Measurements from ENCODE around the gene CAMTA1. TPM values are rescaled to one million over a fixed set of nuclear protein-coding genes. Genes with fewer than 3 reads are reported as not detected.
"Not testable (repeated sequence)": the region's sequence is repeated elsewhere in the genome, so short reads cannot be mapped to it uniquely, and the experiment has no call there.

CAMTA1 gene
- total RNA-seq, 1 donor from 2014 or later = 160 TPM

GRCh38 chr1:7594714-7595295 lies 809.6 kb downstream of the CAMTA1 start:
- no peak for DNase-seq
- H3K27me3 ChIP-seq (ENCODE audit: low read depth) = no peaks in the 10 kb centered on the region

DNA sequence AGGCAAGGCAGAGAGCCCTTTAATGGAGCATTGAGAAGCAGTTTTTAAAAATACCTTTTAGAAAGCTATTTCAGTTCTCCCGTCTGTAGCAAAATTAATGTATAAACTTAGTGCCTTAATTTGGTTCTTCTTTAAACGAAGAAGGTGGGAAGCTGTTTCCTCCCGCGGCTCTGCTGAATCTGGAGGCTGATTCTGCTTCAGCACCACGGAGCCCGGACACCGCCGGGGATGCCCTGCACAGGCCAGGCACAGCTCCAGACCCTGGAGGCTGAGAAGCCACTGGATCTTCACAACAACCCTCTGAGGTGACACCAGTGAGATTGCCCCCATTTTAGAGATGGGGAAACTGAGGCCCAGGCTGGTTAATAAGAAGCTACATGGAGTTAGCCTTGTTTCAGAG lies 810.1 kb downstream of the CAMTA1 start:
- intact Hi-C loops (cut with micrococcal nuclease) = no loop called here
- Histone ChIP-seq H3K27ac (replicated peaks) (no peak overlapping the region), H3K9me3 (replicated peaks) (peaks cover 6% of the 10 kb centered on the region), H3K4me1 (no peaks in the 10 kb centered on the region), H3K4me3 (no peak overlapping the region), H3K27me3 (ENCODE audit: low read depth) (no peaks in the 10 kb centered on the region), H3K36me3 (no peaks in the 10 kb centered on the region)
- TF ChIP-seq, protein P1, sequence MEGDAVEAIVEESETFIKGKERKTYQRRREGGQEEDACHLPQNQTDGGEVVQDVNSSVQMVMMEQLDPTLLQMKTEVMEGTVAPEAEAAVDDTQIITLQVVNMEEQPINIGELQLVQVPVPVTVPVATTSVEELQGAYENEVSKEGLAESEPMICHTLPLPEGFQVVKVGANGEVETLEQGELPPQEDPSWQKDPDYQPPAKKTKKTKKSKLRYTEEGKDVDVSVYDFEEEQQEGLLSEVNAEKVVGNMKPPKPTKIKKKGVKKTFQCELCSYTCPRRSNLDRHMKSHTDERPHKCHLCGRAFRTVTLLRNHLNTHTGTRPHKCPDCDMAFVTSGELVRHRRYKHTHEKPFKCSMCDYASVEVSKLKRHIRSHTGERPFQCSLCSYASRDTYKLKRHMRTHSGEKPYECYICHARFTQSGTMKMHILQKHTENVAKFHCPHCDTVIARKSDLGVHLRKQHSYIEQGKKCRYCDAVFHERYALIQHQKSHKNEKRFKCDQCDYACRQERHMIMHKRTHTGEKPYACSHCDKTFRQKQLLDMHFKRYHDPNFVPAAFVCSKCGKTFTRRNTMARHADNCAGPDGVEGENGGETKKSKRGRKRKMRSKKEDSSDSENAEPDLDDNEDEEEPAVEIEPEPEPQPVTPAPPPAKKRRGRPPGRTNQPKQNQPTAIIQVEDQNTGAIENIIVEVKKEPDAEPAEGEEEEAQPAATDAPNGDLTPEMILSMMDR (IDR thresholded peaks at IDR 0.05; ENCODE audit: borderline replicate concordance) = no peak
- no peak for DNase-seq

More at GRCh38 chr1:7594714-7595295, 809.6 kb downstream of the CAMTA1 start:
- H3K9me3 ChIP-seq (replicated peaks) = peaks cover 6% of the 10 kb centered on the region
- intact Hi-C loops (cut with micrococcal nuclease) = no loop called here
- no peaks in the 10 kb centered on the region for H3K36me3 ChIP-seq
- H3K27ac ChIP-seq (replicated peaks) = no peak overlapping the region
- TF ChIP-seq, protein P1 (IDR thresholded peaks at IDR 0.05; ENCODE audit: borderline replicate concordance) = no peak
- no peaks in the 10 kb centered on the region for H3K4me1 ChIP-seq
- no peak overlapping the region for H3K4me3 ChIP-seq

DNA sequence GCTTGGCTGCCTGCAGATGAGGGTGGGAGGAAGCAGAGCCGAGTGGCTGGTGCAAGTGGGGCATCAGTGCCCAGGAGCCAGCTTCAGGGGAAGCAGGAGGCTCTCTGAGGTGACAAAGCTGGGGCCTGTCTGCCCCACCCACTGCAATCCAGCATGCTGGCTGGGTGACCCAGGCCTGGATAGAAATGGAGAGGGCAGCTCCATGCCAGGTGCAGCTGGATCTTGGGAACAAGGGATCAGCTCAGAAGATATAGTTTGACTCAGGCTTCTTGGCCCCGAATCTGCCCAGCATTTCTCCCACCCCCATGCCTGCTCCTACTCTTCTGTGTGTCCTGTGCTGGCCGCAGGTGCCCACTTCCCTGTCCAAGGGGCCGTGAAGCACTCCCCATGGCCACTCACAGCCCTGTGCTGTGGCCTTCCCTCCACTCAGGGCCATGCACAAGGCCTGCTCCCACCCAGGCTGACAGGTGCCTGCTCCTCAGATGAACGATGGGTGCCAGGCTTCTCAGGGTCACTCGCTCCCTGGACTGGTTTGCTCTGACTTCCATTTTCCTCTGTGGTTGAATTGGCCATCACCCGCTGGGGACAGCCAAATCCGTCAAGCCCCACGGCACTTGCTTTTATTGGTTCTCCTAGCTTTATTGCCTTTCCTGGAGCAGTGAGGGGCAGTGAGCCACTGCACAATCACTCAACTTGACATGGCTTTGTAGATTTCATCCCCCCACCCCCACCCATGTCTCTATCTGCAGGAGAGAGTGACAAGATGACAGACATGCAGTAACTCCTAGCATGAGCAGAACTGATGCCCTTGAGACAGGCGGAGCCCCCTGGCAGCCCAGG lies 811.1 kb downstream of the CAMTA1 start:
- TF ChIP-seq, protein P1 (IDR thresholded peaks at IDR 0.05; ENCODE audit: borderline replicate concordance) = no peak
- no peaks in the 10 kb centered on the region for H3K36me3 ChIP-seq
- peaks cover 6% of the 10 kb centered on the region for H3K9me3 ChIP-seq (replicated peaks)
- no peaks in the 10 kb centered on the region for H3K27me3 ChIP-seq (ENCODE audit: low read depth)
- no peak overlapping the region for H3K27ac ChIP-seq (replicated peaks)
- H3K4me1 ChIP-seq = no peaks in the 10 kb centered on the region
- intact Hi-C loops (cut with micrococcal nuclease) = no loop called here
- no peak overlapping the region for H3K4me3 ChIP-seq
- DNase-seq = no peak

DNA sequence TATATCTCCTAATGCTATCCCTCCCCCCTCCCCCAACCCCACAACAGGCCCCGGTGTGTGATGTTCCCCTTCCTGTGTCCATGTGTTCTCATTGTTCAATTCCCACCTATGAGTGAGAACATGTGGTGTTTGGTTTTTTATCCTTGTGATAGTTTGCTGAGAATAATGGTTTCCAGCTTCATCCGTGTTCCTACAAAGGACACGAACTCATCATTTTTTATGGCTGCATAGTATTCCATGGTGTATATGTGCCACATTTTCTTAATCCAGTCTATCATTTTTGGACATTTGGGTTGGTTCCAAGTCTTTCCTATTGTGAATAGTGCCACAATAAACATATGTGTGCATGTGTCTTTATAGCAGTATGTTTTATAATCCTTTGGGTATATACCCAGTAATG lies 812.8 kb downstream of the CAMTA1 start:
- H3K36me3 ChIP-seq; DNase-seq; H3K4me3 ChIP-seq; H3K27me3 ChIP-seq (ENCODE audit: low read depth); H3K27ac ChIP-seq (replicated peaks); intact Hi-C loops (cut with micrococcal nuclease); H3K9me3 ChIP-seq (replicated peaks); H3K4me1 ChIP-seq: not testable (repeated sequence)

GRCh38 chr1:7604906-7605305 lies 819.7 kb downstream of the CAMTA1 start:
- H3K27ac ChIP-seq (replicated peaks); H3K36me3 ChIP-seq; DNase-seq; H3K27me3 ChIP-seq (ENCODE audit: low read depth); H3K4me3 ChIP-seq; intact Hi-C loops (cut with micrococcal nuclease); H3K4me1 ChIP-seq; H3K9me3 ChIP-seq (replicated peaks): not testable (repeated sequence)

DNA sequence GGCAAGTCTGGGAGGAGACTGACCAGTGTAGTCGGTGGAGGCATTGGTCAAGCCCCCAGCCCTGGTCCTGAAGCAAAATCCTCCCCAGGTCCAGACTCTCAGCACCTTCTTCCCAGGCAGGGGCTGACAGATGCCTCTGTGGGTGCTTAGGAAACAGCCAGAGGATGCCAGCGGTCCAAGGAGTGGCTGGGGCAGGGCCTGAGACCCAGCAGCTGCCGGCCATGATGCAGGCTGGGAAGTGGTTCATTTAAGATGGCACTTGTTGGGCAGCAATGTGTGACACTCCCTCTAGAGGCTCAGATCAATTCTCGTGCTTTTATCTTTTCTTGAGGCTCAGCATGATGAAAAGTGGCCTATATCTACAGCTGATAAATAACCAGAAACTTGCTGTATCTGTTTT lies 820.8 kb downstream of the CAMTA1 start:
- intact Hi-C loops (cut with micrococcal nuclease) = no loop called here
- peaks cover 9% of the 10 kb centered on the region for H3K27me3 ChIP-seq (ENCODE audit: low read depth)
- H3K4me1 ChIP-seq = no peaks in the 10 kb centered on the region
- TF ChIP-seq, protein P1 (IDR thresholded peaks at IDR 0.05; ENCODE audit: borderline replicate concordance) = no peak
- no peak for DNase-seq
- H3K9me3 ChIP-seq (replicated peaks) = no peaks in the 10 kb centered on the region
- no peaks in the 10 kb centered on the region for H3K36me3 ChIP-seq
- no peak overlapping the region for H3K4me3 ChIP-seq
- no peak overlapping the region for H3K27ac ChIP-seq (replicated peaks)

Measured in left ventricle myocardium inferior (tissue), 1 donor.